ENCODE results near the gene MINAR2. TPM values are rescaled to one million over a fixed set of nuclear protein-coding genes. Genes with fewer than 3 reads are reported as not detected.

MINAR2 gene
- polyA plus RNA-seq (2012; ENCODE audit: insufficient read length, low read depth), result not detected

- TF ChIP-seq TAF1 (IDR thresholded peaks at IDR 0.05; ENCODE audit: borderline replicate concordance, insufficient read depth, low read length), result no peak
- TF ChIP-seq REST (IDR thresholded peaks at IDR 0.05; ENCODE audit: insufficient read depth in 1 of 2, low read depth in 2 of 2, low read length in 2 of 2), result no peak
- TF ChIP-seq SIN3A (IDR thresholded peaks at IDR 0.05; ENCODE audit: borderline replicate concordance, insufficient read depth, low read length), result no peak
- no peak for TF ChIP-seq POLR2AphosphoS5 (IDR thresholded peaks at IDR 0.05; ENCODE audit: low read depth, low read length)
- TF ChIP-seq FOXP2 (optimal IDR thresholded peaks at IDR 0.05; ENCODE audit: borderline replicate concordance, extremely low read depth, extremely low read length, insufficient read depth), result no peak
Observed at GRCh38 chr5:129747572-129748407, at the start of gene MINAR2. MINAR2 (plus strand) TSS chr5:129748094; CDS start chr5:129748191, 97 bp downstream.

GRCh38 chr5:129698661-129699060 is 49.2 kb upstream of the MINAR2 start:
- no peak for TF ChIP-seq SIN3A (IDR thresholded peaks at IDR 0.05; ENCODE audit: borderline replicate concordance, insufficient read depth, low read length)
- TF ChIP-seq FOXP2 (optimal IDR thresholded peaks at IDR 0.05; ENCODE audit: borderline replicate concordance, extremely low read depth, extremely low read length, insufficient read depth), result no peak
- no peak for TF ChIP-seq TAF1 (IDR thresholded peaks at IDR 0.05; ENCODE audit: borderline replicate concordance, insufficient read depth, low read length)

- no peak for TF ChIP-seq SIN3A (IDR thresholded peaks at IDR 0.05; ENCODE audit: borderline replicate concordance, insufficient read depth, low read length)
- TF ChIP-seq FOXP2 (optimal IDR thresholded peaks at IDR 0.05; ENCODE audit: borderline replicate concordance, extremely low read depth, extremely low read length, insufficient read depth), result no peak
- no peak for TF ChIP-seq POLR2AphosphoS5 (IDR thresholded peaks at IDR 0.05; ENCODE audit: low read depth, low read length)
- no peak for TF ChIP-seq REST (IDR thresholded peaks at IDR 0.05; ENCODE audit: insufficient read depth in 1 of 2, low read depth in 2 of 2, low read length in 2 of 2)
- TF ChIP-seq TAF1 (IDR thresholded peaks at IDR 0.05; ENCODE audit: borderline replicate concordance, insufficient read depth, low read length), result no peak
Observed at GRCh38 chr5:129716235-129716634, 31.7 kb upstream of the MINAR2 start.

- TF ChIP-seq REST (IDR thresholded peaks at IDR 0.05; ENCODE audit: insufficient read depth in 1 of 2, low read depth in 2 of 2, low read length in 2 of 2) (no peak), SIN3A (IDR thresholded peaks at IDR 0.05; ENCODE audit: borderline replicate concordance, insufficient read depth, low read length) (no peak), FOXP2 (optimal IDR thresholded peaks at IDR 0.05; ENCODE audit: borderline replicate concordance, extremely low read depth, extremely low read length, insufficient read depth) (no peak), POLR2AphosphoS5 (IDR thresholded peaks at IDR 0.05; ENCODE audit: low read depth, low read length) (no peak), TAF1 (IDR thresholded peaks at IDR 0.05; ENCODE audit: borderline replicate concordance, insufficient read depth, low read length) (no peak)
Observed at GRCh38 chr5:129716651-129717050, 31.2 kb upstream of the MINAR2 start.

GRCh38 chr5:129717751-129718310 is 30.1 kb upstream of the MINAR2 start:
- TF ChIP-seq POLR2AphosphoS5 (IDR thresholded peaks at IDR 0.05; ENCODE audit: low read depth, low read length), result no peak
